MM.1S (cell line): ENCODE data around the gene PHOX2A.

Source experiments
- DNase-seq: peaks from one replicate; pipeline ENCODE4 v3.0.0-alpha.2; 2015
- H2AFZ ChIP-seq: fragments of 300-600 bp; sonication (generic); 2 replicates; pipeline ENCODE4 v1.6.0; 2016; ENCODE audit warnings: antibody characterized with exemption, low read length
- H3F3A ChIP-seq: fragments of 300-600 bp; sonication (generic); 2 replicates; pipeline ENCODE4 v1.6.1; 2016; ENCODE audit warnings: mild to moderate bottlenecking, antibody characterized with exemption, low read length, moderate library complexity, mixed read lengths; ENCODE audit not compliant: insufficient read depth
- H3K27ac ChIP-seq: fragments of 300-600 bp; sonication (generic); 2 replicates; pipeline ENCODE4 v1.5.1; 2016; ENCODE audit warnings: mild to moderate bottlenecking, low read length
- H3K27me3 ChIP-seq: fragments of 300-600 bp; sonication (generic); replicated peaks from 2 replicates; pipeline ENCODE4 v1.6.0; 2016; ENCODE audit warnings: low read length; ENCODE audit not compliant: insufficient read depth
- H3K36me3 ChIP-seq: fragments of 300-600 bp; sonication (generic); replicated peaks from 2 replicates; pipeline ENCODE4 v1.6.1; 2016; ENCODE audit warnings: mild to moderate bottlenecking, low read length, mixed read lengths; ENCODE audit not compliant: insufficient read depth
- H3K4me1 ChIP-seq: fragments of 300-600 bp; sonication (generic); 2 replicates; pipeline ENCODE4 v1.6.1; 2016; ENCODE audit warnings: low read length, mixed read lengths
- H3K4me2 ChIP-seq: fragments of 300-600 bp; sonication (generic); 2 replicates; pipeline ENCODE4 v1.6.0; 2016; ENCODE audit warnings: low read depth, low read length
- H3K4me3 ChIP-seq: fragments of 300-600 bp; sonication (generic); 2 replicates; pipeline ENCODE4 v1.5.1; 2016; ENCODE audit warnings: low read length, mixed read lengths
- H3K79me2 ChIP-seq: fragments of 300-600 bp; sonication (generic); 2 replicates; pipeline ENCODE4 v1.6.1; 2016; ENCODE audit warnings: mixed run types, low read length, mixed read lengths
- H3K9ac ChIP-seq: fragments of 300-600 bp; sonication (generic); 2 replicates; pipeline ENCODE4 v1.6.1; 2016; ENCODE audit warnings: low read length, mixed read lengths
- H3K9me2 ChIP-seq: fragments of 300-600 bp; sonication (generic); replicated peaks from 2 replicates; pipeline ENCODE4 v1.6.1; 2016; ENCODE audit warnings: mild to moderate bottlenecking, low read length, mixed read lengths; ENCODE audit not compliant: insufficient read depth
- H3K9me3 ChIP-seq: fragments of 300-600 bp; sonication (generic); replicated peaks from 2 replicates; pipeline ENCODE4 v1.6.1; 2016; ENCODE audit warnings: mild to moderate bottlenecking, low read length, mixed read lengths; ENCODE audit not compliant: insufficient read depth
- H4K20me1 ChIP-seq: fragments of 300-600 bp; sonication (generic); 2 replicates; pipeline ENCODE4 v1.6.1; 2016; ENCODE audit warnings: mild to moderate bottlenecking, low read length, moderate library complexity, mixed read lengths; ENCODE audit not compliant: insufficient read depth
- CTCF ChIP-seq: fragments of 300-600 bp; sonication (generic); IDR thresholded peaks from 2 replicates; pipeline ENCODE4 v1.5.1; 2016; ENCODE audit warnings: antibody characterized with exemption, low read length, mixed read lengths
- EZH2 ChIP-seq: fragments of 300-600 bp; sonication (generic); optimal IDR thresholded peaks from 2 replicates; pipeline ENCODE3; 2017; ENCODE audit warnings: low read depth, mild to moderate bottlenecking, antibody characterized with exemption, low read length, mixed read lengths
- EZH2phosphoT487 ChIP-seq: fragments of 300-600 bp; sonication (generic); IDR thresholded peaks from 2 replicates; pipeline ENCODE4 v1.6.1; 2018; ENCODE audit warnings: antibody characterized with exemption, low read length

Gene PHOX2A

GRCh38 chr11:72229925-72230763, 13.8 kb downstream of the PHOX2A start:
- Histone ChIP-seq H3K36me3 (no peaks in the 10 kb centered on the region), H2AFZ (no peak overlapping the region), H3K9me2 (no peaks in the 10 kb centered on the region), H3K27ac (no peak overlapping the region), H3K9ac (no peak overlapping the region), H3K27me3 (no peaks in the 10 kb centered on the region), H3K4me1 (no peaks in the 10 kb centered on the region), H3K79me2 (peaks cover 18% of the 10 kb centered on the region), H4K20me1 (no peaks in the 10 kb centered on the region), H3K4me2 (no peak overlapping the region), H3K9me3 (no peaks in the 10 kb centered on the region), H3F3A (no peaks in the 10 kb centered on the region), H3K4me3 (no peak overlapping the region)
- no peak for DNase-seq
- no peak for TF ChIP-seq EZH2
- no peak for TF ChIP-seq EZH2phosphoT487
- no peak for TF ChIP-seq CTCF

- Histone ChIP-seq H3K9me2 (no peaks in the 10 kb centered on the region), H3K4me2 (no peak overlapping the region), H3K27me3 (no peaks in the 10 kb centered on the region), H3K4me1 (no peaks in the 10 kb centered on the region), H3K9ac (no peak overlapping the region), H3F3A (0 out of 2 replicates have a peak, but pooled peaks cover under 1% of the 10 kb centered on the region), H4K20me1 (no peaks in the 10 kb centered on the region), H3K4me3 (no peak overlapping the region), H2AFZ (no peak overlapping the region), H3K79me2 (peaks cover 23% of the 10 kb centered on the region), H3K36me3 (no peaks in the 10 kb centered on the region), H3K27ac (no peak overlapping the region), H3K9me3 (no peaks in the 10 kb centered on the region)
- TF ChIP-seq EZH2phosphoT487 (no peak), CTCF (no peak), EZH2 (no peak)
- DNase-seq = no peak
These were observed 14.5 kb downstream of the PHOX2A start for GRCh38 chr11:72229336-72229924.

- Histone ChIP-seq H3K4me1 (no peaks in the 10 kb centered on the region), H3K27ac (no peak overlapping the region), H3K9me3 (no peaks in the 10 kb centered on the region), H4K20me1 (no peaks in the 10 kb centered on the region), H3K36me3 (no peaks in the 10 kb centered on the region), H3F3A (0 out of 2 replicates have a peak, but pooled peaks cover 6% of the 10 kb centered on the region), H2AFZ (no peak overlapping the region), H3K4me3 (no peak overlapping the region), H3K9ac (no peak overlapping the region), H3K79me2 (peaks cover 28% of the 10 kb centered on the region), H3K4me2 (no peak overlapping the region), H3K27me3 (no peaks in the 10 kb centered on the region), H3K9me2 (no peaks in the 10 kb centered on the region)
- no peak for TF ChIP-seq EZH2
- TF ChIP-seq EZH2phosphoT487 = no peak
- TF ChIP-seq CTCF = no peak
- no peak for DNase-seq
These were observed 15.1 kb downstream of the PHOX2A start for GRCh38 chr11:72228844-72229231.
